HG03139 (cell line): ENCODE measurements around the gene FANCC.
"Not testable (repeated sequence)": the region's sequence is repeated elsewhere in the genome, so short reads cannot be mapped to it uniquely, and the experiment has no call there.

Experiments
- ATAC-seq: cut with Tn5 transposase; IDR thresholded peaks from one replicate; pipeline ENCODE4 v1.9.1; 2021; ENCODE audit not compliant: unreplicated experiment

Gene FANCC

DNA sequence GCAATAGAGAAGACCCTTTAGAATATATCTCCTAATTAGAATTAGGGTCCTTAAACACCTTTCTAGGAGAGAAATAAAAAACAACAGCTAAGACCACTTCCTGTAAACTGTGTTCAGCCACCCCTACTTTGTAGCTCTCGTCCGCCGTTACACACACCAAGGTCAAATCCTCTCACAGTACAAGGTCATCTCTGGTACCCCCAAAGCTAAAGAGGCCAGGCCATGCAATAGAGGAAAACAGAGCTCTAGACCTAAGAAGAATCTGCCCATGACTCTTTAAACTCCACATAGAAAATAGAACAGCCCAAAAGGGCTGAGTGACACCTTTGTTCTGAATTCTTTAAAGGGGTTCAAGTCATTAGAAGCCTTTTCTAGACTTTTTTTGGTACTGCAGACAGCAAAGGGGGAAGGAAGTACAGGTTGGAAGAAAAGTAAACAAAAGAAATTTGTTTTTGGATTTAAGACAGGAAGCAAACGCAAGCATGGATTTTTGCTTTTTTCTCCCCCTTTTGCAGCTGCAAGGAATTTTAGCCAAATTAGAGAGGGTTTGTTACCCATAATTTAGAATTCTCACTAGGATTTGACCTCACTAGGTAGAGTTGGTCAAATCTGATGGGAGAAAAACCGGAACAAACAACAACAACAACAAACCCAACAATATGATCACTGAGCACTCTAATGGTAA, 13.4 kb upstream of the FANCC start:
- ATAC-seq = no peak

DNA sequence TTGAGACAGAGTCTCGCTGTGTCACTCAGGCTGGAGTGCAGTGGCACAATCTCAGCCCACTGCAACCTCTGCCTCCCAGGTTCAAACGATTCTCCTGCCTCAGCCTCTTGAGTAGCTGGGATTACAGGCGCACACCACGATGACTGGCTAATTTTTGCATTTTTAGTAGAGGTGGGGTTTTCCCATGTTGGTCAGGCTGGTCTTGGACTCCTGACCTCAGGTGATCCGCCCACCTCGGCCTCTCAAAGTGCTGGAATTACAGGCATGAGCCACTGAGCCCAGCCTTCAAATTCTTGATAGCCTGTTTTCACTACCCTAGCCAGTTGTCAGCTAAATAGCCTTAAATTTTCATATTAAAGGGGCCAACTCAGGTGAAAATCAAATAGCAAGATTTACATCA, 11.6 kb upstream of the FANCC start:
- not testable (repeated sequence) for ATAC-seq

DNA sequence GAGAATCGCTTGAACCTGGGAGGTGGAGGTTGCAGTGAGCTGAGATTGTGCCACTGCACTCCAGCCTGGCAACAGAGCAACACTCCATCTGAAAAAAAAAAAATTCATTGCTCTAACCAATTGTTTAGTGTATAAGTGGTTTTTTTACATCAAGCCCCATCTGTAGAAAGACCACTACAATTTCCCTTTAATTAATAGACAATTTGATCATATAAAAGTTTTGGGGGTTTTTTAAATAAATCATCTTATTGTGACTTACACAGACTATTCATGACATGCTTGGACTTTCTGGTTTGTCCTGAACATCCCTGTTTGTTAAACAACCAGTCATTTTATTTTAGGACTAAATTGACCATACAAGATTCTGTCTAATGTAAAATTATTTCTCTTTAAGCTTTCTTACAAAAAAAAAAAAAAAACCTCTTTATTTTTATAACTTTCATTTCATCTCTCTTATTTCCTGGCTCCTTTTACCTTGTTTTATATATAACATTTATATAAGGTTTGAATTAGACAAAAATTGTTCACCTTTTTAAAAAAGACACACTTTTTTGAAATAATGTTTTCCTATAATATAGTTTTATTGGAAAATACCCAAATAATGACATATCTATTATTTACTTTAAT, 9.8 kb upstream of the FANCC start:
- ATAC-seq = no peak

DNA sequence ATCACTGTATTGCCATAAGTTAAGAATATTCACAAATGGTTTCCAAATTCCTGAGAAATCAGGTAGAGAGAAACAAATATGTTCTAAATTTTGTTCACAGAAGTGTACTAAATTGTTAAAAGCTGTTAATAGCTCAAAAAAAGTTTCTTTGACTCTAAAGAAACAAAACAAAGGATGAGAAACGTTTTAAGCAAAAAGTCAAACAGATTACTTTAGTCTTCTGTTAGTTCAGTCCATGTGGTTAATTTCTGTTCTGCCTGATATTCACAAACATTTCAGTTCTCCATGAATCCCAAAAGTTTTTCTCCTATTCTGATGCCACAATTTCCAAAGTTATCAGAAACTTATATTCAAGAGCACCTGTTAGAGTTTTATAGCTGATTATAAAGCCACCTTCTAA, 7.7 kb upstream of the FANCC start:
- ATAC-seq = no peak

DNA sequence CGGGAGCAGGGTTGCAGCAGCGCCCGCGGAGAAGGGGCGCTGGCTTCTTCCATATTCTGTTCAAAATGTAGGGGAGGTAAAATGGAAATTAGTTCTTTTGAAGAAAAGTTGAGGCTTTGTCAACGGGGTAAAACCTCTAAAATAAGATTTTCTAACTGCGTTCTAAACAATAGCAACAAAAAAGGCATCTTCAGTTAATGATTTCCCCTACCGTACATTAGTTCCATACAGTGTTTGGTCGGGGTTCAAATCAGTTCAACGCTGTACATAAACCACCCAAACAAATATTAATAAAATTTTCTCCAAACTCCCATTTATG, 343 bp upstream of the FANCC start:
- no peak for ATAC-seq

DNA sequence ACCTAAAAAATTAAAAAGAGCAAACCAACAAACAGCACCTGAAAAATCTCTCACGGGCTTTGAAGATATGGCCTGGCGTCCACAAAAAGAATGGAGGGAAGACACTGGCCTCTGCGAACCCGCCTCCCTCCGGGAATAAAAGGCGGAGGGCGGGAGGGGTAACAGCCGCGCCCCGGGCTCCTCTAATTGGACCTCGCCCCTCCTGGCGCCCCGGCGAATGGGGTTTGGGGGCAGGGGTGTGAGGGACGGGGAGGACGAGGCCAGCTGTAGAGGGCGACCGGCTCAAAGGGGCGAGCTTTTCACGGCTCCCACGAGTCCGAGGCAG, 753 bp downstream of the FANCC start:
- ATAC-seq = peak; percentile 47

DNA sequence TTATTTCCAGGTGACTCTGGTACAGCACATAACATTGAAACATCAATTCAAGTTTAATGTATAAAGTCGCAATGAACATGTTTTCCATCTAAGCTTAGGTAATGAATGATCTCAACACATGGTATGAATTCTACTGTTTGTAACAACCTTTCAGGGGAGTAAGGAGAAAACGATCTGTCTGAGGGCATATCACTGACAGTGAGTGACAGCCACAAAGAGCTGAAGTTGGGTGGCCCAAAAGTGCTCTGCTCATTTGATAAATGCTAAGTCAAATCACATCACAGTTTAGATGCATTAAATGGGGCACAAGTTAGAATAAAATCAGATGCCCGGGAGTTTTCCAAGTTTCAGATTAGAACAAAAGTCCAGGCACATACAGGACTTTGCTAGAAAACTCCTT, 1.2 kb downstream of the FANCC start:
- ATAC-seq = no peak

DNA sequence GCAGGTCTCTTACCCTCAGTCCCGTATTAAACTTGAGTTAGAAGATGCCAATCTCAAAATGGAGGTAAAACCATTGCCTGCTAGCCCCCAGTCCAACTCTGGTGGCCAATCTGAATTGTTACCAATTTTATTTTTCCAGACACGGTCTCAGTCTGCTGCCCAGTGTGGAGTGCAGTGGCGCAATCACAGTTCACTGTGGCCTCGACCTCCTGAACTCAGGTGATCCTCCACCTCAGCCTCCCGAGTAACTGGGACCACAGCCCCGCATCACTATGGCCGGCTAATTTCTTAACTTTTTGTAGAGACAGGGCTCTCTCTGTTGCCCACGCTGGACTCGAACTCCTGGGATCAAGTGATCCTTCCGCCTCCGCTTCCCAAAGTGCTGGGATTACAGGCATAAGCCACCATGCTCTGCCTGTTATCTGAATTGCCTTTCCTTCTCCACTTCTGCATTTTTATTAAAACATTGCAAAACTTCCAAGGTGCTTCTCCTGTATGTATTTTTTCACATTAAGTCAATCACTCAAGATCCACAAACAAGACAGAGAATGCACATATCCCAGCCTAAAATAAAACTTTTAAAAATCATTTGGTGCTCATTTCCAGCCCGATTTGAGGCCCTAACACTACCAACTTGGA, 2.3 kb downstream of the FANCC start:
- no peak for ATAC-seq

DNA sequence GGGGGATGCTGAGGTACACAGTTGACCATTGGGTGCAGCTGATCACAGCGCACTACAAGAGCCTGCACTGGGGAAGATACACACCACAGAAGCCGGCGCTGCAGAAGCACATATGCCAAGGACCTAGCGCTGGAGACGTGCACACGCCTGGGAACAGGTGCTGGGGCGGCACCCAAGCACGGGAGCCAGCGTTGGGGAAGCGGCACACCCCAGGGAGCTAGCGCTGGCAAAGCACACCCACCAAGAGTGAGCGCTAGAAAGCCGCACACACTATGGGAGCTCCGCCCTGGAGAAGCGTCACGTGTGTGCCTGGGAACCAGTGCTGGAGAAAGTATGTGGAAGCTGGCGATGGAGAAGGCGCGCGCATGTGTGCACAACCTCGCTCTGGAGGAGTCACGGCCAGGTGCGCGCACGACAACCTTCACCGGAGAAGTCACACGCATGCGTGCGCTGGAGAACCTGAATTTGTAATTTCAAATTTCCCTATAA, 4.5 kb downstream of the FANCC start:
- ATAC-seq = no peak

DNA sequence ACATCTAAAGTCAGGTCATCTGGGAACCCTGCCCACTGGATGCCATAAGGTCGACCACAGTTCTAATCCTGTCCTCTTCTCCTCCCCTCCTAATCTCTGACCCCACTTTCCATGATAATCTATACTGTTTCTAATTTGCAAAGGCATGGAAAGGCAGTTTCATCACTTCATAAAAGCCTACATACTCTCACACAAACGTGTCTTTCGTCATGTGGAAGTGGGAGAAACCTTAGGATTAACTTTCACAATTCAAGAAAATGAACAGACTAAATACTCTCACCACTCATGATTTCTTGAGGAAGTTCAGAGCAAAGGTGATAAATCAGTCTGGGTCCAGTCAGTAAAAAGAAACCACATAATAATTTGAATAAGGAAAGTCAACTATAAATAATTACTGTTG, 5.5 kb downstream of the FANCC start:
- no peak for ATAC-seq

DNA sequence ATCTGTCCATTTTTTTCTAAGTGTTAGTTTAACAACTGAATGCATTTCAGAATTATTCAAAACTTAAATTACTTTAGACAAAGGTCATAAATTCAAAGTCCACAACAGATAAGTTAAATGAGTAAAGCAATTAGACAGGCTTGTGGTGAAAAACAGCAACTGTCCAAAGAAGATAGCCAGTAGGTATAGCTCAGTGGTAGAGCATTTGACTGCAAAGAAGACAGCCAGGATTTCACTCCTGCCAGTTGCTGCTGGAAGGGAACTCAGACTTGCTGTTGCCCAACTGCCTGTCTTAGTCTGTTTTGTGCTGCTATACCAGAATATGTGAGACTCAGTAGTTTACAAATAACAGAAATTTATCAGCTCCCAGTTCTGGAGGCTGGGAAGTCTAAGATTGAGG, 10.0 kb downstream of the FANCC start:
- no peak for ATAC-seq

DNA sequence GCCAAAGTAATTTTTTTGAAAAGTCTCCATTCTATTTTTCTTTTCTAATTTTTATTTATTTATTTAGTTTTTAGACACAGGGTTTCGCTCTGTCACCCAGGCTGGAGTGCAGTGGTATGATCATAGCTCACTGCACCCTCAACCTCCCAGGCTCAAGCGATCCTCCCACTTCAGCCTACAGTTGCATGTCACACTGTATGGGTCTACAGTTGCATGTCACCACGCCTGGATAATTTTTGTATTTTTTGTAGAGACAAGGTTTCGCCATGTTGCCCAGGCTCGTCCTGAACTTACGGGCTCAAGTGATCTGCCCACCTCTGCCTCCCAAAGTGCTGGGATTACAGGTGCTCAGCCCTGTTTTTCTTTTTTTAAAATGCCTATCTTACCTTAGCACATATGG, 10.7 kb downstream of the FANCC start:
- ATAC-seq = no peak

DNA sequence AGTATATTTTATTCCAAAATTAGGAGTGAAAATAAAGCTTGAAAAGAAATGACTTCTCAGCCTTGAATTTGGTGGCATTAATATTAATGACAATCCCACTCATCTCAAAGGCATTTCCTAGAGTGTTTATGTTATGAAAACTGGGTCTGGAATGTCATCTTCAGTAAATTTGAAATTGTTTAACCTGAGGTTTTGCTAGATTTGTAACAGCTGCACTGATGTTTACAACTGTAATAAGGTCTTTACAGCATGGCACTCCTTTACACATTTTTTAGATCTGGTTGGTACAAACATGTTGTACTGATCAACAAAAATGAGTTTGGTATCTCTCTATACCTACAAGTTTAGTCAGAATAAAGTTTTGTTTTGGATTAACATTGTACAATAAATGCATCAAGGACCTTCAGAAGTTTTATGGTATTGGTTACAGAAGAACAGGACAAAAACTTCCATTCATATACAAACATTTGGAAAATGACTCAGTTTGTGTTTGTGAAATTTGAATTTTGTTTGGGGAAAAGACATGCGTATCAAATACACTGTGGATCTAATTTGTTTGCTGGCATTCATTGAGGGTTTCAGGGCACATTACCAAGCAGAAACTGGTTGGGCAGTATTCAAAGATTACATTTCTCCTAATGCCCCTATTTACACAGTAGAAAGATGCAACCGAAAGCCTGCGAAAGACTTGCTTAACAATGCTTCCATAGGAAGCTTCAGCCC, 11.6 kb downstream of the FANCC start:
- no peak for ATAC-seq

DNA sequence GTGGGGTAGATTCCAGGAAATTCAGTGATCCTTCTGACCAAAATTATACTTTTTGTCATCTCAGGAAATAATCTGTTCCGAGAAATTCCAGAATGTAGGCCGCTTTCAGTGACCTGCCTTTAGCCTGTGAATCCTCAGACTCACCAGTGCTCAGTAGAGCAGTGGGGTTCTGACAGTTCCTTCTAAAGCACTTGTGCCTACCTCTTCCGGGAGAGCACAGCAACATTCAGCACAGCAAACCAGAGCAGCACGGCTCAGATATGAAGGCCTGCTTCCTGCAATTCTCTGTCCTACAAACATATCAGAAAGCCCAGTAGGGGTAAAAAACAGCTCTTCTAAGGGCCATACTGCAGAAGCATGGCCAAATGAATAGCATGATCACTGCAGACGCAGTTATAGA, 15.0 kb downstream of the FANCC start:
- no peak for ATAC-seq

DNA sequence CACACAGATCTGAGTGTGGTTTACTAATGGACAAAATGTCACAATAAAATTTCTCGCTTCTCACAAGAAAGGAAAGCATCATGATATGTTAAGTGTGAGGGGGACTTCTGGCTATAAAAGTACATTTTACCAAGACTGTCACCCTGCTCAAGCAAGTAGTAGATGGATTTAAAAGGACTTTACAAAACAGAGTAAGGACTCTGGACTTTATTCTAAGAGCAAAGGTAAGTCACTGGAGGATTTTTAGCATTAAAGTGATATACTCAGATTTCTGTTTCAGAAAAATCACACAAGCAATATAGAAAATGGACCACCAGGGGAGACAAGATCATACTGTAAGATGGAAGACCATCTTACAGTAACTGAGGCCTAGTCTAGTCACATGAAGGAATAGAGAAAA, 19.7 kb downstream of the FANCC start:
- no peak for ATAC-seq

DNA sequence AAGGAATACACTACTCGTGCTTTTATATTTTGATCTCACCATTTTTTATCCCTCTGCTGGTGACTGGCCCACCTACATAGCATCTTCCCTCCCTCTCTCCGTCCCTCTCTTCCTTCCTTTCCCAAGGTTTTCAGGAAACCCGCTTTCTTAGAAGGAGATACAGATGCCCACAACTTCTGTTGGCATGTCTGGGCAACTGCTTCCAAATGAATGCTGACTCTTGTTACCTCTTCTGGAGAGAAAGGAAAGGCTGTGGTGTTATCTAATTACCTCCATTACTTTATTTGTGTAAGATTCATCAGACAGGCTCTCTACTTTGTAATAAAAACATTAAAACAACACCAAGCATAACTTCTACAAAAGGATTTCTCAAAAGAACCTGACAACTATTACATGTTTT, 20.2 kb downstream of the FANCC start:
- ATAC-seq = no peak

DNA sequence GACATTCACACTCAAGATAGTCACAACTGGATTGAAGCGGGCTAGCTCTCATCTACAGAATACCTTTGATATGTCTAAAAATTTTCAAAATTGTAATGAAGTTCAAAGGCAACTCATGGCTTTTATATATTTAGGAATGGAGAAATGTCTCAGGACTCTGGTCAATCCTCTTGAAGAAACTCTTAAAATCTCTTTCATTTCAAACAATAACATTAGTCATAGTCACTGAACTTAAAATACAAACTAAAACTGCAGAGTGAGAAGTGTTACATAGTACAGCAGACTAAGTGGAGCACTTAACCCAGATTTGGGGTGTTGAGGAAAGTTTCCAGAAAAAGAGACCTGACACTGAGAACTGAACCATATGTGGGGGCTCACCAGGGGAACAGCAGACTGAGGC, 20.7 kb downstream of the FANCC start:
- ATAC-seq = no peak

DNA sequence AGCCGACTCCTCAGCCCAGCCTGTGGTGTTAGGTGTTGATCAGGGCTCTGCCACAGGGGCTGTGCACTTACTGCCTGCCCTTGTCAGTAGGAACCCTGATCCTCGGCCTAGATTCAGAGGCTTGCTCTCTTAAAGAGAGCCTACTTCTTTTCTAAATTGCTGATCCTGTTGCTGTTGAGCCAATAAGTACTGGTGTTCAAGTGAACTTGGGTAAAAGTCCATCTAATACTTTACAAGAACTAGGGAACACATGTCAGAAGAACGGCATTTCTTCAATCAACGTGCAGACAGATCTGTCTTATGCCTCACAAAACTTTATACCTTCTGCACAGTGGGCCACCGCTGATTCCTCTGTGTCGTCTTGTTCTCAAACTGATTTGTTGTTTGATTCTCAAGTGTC, 24.2 kb downstream of the FANCC start:
- ATAC-seq = not testable (repeated sequence)

DNA sequence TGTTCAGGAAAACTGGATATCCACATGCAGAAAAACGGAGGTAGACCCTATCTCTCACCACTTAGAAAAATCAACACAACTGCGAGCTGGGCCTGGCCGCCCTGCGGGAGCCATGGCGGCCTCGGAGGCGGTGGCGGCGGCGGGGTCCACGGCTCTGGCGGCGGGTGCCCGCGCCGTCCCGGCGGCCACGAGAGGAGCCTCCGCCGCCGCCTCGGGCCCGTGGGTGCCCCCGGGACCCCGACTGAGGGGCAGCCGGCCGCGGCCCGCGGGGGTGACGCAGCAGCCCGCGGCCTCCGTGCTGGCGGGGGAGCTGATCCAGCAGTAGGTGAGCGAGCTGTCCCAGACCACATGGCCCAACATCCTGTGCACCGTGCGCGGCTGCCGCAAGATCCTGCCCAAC, 25.3 kb downstream of the FANCC start:
- no peak for ATAC-seq

DNA sequence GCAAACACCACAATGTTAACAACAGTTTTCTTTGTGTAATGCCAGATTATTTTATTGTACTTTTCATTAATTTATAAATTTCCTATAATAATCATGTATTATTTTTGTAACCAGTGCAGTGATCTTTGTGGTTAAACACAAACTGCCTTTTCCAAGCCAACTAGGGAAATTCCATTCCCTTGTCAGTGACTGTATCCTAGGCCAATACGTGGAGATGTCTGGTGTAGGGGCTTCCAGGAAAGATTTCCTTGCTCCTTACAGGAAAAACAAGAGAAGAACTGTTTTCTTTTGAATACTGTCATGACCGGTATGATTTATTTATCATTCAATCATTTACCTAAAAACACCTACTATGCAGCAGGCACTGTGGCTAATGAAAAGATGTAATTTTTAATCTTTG, 31.4 kb downstream of the FANCC start:
- ATAC-seq = no peak

DNA sequence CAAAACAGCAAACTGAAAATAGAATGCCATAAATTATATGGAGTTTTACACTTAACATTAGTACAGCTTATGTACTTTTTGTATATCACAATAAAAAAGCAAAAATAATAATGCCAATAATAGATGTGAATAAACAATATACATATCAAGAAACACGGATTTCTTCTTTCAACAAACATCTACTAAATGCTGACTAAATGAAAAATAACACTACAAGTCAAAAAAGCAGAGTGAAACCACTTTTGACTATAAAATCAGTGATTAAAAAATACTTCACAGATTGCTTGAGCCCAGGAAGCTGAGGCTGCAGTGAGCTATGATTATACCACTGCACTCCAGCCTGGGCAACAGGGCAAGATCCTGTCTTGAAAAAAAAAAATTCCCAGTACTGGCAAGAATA, 32.2 kb downstream of the FANCC start:
- ATAC-seq = no peak
